ENCODE results near the gene KCTD20.
"Not testable (repeated sequence)": the region's sequence is repeated elsewhere in the genome, so short reads cannot be mapped to it uniquely, and the experiment has no call there.

The KCTD20 gene

DNA sequence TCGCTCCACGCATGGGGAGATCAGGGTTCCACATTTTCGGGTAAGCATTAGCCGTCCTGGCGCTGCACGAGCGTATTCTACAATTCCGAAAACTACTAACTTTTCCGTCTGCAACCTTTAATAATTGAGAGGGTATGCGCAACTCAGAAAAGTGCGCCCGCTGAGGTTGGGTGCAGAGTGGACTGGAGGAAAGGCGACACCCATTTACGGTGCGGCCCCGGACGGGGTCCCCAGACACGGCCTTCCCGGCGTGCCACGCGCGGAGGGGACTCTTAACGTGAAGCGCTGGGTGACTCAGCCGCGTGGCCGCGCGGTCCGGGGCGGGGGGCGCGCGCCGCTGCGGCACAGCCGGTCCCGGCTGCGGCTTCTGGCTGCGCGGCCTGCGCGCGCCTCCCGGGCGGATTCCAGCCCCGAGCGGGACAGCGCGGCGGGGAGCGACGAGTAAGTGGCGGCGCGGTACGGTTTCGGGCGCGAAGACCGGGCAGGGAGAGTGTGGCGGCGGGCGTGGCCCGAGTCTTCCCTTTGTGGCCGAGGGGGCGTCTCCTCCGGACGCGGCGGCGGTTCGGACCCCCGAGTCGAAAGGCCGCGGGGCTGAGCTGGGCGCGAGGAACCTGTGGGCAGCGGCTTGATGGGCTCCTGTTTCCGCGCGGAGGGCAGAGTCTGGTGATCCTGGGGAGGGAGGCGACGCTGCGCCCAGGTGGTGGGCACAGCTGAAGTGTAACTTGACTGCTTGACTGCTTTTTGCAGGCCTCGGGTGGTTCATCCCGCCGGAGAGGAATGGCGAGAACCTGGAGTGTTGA lies at the start of gene KCTD20, which contains the start of gene PXT1:
TSS of gene KCTD20 (plus strand) at position 330 of the 800 bp plus-strand sequence. CDS start 27,098 bp downstream, outside the sequence.
TSS of gene PXT1 (minus strand) at position 184 of the 800 bp plus-strand sequence. CDS start 16,772 bp downstream, outside the sequence.
- DNase-seq (ENCODE audit: low read depth, low spot score): peak; percentile 96

DNA sequence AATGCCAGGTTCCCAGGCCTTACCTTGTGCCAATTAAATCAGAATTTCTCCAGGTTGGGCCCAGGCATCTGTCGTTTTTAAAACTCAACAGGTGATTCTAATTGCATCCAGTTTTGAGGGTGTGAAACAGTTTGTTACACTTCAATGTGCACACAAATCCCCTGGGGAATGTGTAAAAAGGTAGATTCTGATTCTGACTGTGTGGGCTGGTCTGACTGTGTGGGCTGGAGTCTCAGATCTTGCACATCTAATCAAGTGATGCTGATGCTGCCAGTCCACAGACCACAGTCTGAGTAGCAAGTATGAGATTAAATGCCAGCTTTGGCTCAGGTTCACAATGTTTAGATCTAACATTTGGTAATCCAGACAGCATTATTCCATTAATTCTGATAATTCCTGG lies 42.8 kb upstream of the KCTD20 start:
- no peak for DNase-seq (ENCODE audit: low read depth, low spot score)

DNA sequence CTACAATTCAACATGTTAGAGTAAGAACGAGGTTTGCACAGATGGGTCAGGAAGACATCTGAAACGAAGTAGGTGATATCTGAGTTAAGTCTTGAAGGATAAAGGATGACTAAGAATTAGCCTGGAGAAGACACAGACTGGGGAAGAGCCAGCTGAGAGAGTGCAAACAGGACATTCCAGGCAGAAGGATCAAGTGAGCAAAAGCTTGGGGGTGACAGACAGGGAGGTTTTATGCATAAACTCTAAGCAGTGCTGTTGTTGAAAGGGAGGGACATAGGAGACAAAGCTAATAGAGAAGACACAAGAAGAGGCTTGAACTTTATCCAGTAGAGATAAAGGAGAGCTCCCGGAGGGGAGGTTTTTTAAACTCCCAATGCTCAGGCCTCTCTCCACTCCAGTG lies 40.3 kb upstream of the KCTD20 start:
- no peak for DNase-seq (ENCODE audit: low read depth, low spot score)

DNA sequence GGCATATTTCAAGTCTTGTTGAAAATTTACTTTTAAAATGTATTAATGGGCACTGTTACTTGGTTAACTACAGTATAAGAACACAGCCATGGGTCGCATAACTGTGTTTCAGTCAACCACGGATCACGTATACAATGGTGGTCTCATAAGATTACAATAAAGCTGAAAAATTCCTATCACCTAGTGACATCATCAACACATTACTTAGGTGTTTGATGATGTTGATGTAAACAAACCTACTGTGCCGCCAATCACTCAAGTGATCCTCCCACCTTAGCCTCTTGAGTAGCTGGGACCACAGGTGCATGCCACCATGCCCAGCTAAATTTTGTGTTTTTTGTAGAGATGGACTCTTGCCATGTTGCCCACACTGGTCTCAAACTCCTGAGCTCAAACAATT lies 38.6 kb upstream of the KCTD20 start:
- DNase-seq (ENCODE audit: low read depth, low spot score): no peak

DNA sequence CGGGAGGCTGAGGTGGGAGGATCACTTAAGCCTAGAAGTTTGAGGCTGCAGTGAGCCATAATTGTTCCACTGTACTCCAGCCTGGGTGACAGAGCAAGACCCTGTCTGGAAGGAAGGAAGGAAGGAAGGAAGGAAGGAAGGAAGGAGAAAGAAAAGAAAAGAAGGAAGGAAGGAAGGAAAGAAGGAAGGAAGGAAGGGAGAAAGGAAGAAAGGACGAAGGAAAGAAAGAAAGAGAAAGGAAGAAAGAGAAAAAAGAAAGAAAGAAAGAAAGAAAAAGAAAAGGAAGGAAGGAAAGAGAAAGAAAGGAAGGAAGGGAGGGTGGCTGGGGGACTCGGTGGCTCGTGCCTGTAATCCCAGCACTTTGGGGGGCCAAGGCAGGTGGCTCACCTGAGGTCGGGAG lies 33.1 kb upstream of the KCTD20 start:
- not testable (repeated sequence) for DNase-seq (ENCODE audit: low read depth, low spot score)

DNA sequence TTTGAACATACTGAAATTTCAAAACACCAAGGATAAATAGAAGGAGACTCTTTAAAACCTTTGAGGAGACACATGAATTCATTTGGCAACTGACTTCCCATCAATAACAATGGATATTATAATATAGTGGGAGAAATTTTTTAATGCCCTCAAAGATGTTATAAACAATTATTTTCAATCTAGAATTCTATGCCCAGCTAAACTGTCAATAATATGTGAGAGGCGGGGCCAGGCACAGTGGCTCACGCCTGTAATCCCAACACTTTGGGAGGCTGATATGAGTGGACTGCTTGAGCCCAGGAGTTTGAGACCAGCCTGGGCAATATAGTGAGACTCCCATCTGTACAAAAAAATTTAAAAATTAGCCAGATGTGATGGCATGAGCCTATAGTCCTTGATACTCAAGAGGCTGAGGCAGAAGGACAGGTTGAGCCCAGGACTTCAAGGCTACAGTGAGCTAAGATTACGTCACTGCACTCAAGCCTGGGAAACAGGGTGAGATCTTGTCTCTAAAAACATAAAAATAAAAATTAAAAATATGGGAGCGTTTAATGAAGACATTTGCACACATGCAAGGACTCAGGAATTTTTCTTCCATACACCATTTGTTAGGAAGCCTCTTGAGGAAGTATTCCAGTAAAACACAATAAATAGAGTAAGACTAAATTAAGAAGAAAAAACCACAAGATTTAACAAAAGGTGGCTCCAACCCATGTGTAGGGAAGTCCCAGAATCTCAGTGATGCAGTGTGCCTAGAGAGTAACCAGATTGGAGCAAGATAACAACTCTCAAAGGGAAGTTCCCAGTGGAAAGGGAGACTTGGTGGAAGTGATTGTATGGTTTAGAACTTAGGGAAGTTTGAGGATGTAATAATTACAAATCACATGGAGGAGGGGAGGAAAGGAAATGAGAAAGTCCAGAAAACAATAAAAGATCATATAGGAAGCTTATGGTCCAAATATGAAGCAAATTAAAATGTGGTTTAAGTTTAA lies 29.0 kb upstream of the KCTD20 start:
- no peak for DNase-seq (ENCODE audit: low read depth, low spot score)

DNA sequence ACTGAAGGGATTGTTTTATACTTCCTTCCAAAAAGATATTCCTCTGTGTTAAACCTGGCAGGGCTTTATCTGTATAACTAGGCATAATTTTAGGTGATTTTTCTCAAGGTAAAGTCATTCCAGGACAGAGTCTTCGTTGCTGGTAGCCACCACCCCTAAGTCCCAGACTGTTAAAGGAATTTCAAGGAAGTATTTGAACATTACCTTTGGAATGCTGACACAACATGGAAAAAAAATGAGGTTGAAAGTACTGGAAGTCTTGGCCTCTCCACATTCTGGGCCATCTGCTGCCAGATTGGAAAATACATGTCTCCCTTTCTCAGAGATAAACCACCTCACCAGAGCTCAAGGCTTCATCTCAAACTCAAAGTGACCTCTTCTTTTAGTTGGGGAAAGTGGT lies 28.3 kb upstream of the KCTD20 start:
- DNase-seq (ENCODE audit: low read depth, low spot score): peak; percentile 56

DNA sequence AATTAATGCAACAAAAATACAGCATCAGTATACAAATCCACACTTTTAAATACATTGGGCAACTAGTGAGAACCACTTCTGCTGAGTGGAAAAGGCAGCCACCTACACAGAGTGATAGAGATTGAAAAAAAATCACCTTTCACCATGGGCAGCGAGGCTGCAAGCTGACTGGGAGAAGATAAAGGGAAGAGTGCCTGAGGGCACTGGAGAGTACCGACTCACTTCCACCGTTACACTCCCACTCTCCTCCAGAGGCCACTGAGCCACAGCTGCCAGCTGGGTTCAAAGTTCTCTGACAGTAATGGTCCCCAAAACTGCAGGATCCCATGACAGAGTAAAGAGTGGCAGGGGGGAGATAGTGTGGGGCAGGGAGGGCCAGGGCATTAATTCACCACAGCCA lies 24.2 kb upstream of the KCTD20 start:
- no peak for DNase-seq (ENCODE audit: low read depth, low spot score)

DNA sequence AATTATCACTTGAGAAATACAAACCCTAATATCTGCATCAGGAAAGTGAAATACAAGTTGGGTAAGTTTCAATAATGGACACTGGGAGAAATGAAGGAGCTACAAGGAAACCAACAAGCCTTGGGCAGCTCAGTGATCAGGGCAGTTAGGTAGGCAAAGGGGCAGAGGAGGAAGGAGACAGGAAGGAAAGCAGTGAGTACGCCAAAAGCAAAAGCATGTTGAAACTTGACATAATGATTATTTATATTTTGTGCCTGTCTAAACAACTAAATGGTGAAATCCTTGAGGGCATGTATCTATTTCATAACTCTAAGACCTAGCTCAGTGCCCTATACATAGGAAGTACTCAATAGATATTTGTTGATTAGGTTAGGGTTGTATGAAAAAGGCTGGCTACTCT lies 23.5 kb upstream of the KCTD20 start:
- DNase-seq (ENCODE audit: low read depth, low spot score): no peak

DNA sequence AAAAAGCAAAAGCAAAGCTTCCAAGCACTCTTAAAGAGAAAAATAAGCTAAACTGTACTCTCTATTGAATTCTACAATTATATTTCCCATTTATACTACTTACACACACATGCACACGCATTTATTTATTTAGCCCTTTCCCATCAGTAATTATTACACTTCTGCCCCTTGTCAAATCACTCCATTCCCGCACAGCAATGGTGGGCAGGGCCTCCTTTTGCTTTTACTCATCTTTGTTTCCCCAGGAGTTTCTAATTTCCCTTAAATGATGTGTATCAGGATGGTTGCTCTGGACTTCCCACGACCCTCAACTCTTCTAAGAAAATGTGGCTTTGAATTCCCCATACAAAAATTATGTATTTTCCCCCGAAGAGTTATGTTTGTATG lies 20.1 kb upstream of the KCTD20 start:
- DNase-seq (ENCODE audit: low read depth, low spot score): no peak

DNA sequence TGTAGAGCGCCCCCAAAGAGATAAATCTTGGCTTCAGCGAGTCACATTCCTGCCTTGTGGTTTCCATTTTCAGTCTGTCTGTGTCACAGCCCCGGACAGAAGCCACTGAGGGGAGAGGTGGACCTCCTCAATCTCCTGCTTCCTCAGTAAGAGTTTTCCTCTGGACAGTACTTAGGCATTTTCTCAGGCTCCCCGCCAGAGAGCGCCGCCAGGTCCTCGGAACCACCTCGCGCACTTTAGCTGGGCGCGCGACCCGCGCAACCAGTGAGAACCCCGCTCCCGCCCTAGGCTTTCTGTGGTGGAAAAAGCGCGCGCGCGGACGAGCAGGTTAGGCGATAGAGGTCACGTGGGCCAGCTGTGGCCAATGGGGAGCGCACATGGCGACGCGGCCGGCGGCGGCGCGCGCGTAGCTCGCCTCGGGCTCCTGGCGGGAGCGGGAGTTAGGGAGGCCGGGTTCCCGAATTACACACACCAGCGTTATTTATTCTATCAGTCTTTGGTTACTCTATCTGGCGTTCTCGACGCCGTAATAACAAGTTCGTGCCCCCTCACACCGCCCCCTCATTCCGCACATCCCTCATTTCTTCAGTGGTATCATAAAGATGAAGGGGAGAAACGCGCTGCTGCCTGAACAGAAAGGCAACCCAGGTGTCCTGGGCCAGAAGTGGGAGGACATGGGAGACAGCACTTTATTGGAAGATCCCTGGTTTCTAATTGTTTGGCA lies 19.5 kb upstream of the KCTD20 start:
- DNase-seq (ENCODE audit: low read depth, low spot score): peak; percentile 99

DNA sequence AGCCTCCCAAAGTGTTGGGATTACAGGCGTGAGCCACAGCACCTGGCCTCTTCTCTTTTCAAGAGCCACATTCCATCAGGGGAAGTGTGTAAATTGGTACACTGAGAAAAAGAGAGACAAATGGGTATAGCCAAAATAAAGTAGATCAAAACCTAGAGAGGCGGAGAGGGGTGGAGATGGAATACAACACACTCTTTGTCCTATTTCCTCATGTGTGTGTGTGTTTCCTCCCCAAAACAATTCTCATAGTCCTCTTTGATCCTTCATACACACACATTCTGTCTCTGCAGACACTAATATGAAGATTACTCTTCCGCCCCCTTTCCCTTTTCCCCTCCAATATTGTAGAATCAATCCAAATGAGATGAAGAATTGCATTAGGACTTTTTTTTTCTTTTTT lies 16.2 kb upstream of the KCTD20 start:
- DNase-seq (ENCODE audit: low read depth, low spot score): no peak

DNA sequence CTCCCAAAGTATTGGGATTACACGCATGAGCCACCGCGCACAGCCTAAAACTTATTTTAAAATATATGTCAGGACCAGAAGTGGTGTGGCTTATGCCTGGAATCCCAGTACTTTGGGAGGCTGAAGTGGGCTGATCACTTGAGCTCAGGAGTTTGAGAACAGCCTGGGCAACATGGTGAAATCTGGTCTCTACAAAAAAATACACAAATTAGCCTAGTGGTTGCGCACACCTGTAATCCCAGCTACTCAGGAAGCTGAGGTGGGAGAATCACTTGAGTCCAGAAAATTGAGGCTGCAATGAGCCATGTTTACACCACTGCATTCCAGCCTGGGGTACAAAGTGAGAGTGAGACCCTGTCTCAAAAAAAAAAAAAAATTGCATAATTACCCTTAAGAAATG lies 13.9 kb upstream of the KCTD20 start:
- DNase-seq (ENCODE audit: low read depth, low spot score): no peak

DNA sequence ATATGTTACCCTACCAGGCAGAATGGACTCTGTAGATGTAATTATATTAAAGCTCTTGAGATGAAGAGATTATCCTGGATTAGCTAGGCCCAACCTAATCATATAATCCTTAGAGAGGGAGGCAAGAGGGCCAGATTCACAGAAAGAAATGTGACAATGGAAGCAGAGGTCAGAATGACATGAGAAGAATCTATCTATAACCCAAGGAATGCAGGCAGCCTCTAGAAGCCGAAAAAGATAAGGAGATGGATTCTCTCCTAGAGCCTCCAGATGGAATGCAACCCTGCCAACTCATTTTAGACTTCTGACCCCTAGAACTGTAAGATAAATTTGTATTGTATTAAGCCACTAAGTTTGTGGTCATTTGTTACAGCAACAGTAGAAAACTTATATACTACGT lies 12.4 kb upstream of the KCTD20 start:
- DNase-seq (ENCODE audit: low read depth, low spot score): no peak

DNA sequence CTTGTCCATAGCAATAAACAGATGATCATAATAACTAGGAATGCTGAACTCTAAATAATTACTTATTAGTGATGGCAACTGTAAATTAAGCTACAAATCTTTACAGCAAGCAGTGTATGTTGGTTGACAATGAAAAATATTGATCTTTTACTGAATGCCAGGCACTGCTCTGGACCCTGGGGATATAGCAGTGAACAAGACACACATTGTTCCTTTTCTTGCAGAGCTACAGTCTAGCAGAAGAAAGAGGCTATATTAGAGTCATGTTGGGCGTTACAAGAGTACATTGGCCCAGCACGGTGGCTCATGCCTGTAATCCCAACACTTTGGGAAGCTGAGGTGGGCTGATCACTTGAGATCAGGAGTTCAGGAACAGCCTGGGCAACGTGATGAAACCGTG lies 11.6 kb upstream of the KCTD20 start:
- no peak for DNase-seq (ENCODE audit: low read depth, low spot score)

DNA sequence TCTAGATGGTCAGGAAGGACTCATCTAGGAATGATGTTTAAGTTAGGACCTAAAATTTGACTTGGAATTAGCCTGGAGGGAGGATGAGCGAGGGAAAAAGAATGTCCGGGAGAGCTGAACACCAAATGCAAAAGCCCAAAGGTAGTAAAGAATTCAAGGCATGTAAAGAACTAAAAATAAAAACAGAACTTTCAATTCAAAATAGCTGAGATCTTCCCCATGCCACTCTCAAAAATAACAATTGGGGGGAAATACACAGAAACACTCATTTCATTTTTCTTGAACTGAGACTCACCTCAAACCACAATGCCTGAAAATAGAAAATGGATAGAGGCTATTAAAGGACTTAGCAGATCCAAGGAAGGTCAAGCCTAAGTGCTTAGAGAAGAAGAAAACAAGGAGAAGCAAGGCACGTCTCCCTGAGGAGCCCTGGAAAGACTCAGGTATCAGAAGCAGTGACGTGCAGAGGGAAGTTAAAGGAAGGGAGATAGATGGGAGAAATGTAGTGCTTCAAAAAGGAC lies 10.6 kb upstream of the KCTD20 start:
- peak; percentile 62 for DNase-seq (ENCODE audit: low read depth, low spot score)

DNA sequence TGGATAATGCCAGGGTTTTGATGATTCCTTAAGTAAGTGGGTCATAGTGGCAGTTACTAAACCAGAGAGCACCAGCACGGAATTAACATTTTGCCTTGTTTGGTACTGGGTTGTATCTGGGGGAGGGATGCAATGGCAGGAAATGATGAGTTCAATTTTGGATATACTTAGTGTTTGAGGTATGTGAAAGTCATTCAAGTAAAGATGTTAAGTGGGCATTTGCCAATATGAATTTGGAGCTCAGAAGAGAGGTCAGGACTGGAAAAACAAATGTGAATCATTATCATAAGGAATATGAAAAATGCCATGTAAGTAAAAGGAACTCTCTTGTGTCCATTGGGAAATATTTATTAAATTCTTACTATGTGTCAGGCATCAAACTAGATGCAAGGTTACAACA lies 6.3 kb upstream of the KCTD20 start:
- DNase-seq (ENCODE audit: low read depth, low spot score): no peak

DNA sequence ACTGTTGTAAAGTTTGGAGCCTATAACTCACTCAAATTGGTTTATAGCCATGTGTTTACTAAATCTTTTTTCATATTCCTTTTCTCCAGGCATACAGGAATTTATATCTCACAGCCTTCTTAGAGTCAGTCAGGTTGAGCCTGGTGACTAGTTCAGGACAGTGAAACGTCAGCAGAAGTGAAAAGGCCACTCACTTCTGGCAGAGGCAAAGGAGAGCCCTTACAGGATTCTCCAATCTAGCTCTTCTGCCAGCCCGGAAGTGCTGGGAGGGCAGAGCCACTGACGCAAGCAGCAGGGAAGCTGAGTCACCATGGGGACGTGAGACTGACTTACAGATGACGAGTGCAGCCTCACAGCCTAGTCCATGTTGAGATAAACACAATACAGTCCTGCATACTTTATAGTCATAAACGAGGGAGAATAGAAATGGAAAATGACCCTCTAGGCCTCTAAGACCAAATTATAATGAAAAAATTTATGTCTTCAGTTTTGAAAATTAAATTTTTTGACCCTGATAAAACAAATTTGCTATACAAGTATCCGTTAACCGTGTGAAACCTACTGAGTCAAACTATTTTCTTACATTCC lies 1.4 kb upstream of the KCTD20 start:
- peak; percentile 97 for DNase-seq (ENCODE audit: low read depth, low spot score)

DNA sequence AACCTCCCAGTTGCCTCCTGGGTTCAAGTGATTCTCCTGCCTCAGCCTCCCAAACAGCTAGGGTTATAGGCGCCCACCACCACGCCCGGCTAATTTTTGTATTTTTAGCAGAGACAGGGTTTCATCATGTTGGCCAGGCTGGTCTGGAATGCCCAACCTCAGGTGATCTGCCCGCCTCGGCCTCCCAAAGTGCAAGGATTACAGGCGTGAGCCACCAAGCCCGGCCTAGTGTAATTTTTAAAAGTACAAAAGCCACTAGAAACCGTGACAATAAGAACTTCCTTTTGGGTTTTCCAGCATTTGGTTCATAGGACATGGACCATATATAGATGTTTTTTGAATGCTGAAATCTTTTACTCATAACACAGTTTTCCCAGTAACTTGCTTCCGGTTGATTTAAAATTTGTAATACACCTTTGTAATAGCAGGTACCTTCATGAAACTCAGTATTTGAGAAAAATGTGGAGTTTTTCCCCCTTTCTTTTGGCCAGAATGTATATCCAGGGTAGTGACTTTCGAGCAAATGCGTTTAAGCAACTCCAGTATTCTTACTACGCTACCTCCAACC lies 613 bp upstream of the KCTD20 start:
- no peak for DNase-seq (ENCODE audit: low read depth, low spot score)

DNA sequence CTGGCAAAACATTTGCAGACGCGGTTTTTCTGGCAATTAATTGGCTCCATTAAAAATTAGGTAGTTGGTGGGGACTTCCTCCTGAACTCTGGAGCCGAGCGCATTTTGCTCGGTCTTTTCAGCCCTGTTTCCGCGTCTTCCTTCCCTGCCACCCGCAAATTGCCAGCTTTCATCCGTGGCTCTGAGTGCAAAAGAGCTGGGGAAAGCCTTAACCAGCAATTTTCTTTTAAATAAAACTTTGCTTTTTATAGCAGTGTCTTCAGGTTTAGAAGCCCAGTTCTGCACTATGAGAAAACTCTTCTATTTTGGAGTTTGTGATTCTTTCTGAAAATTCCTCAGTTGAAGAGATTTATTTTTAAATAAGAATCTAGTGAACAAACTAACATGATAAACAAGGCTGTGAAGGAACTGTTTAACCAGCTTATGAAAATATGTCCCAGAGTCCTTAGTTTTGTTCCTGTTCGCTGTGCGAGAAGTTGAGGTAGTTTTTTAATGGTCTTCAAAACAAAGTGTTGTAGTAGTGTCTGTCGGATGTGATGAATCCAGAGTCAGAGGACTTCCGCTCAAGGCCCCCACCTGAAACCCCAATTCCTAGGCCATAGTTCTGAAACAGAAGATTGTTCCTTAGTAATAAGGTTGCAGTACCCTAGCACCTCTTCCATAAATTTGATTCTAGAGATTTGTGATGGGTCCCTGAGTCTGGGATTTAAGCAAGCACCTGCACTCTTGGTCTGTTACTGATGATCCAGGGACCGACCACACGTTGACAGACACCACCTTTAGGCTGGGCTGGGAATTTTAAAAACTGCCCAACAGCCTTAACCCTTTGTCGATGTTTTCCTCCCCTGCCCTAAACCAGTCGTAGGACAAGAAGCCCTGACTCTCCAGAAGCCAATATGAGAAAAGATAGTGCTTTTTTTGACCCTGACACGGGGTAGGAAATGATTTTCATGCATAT lies 950 bp downstream of the KCTD20 start:
- peak; percentile 28 for DNase-seq (ENCODE audit: low read depth, low spot score)

All from astrocyte of the hippocampus (primary cell).